Tibial nerve (tissue), 4 donors: ENCODE measurements around the gene MYO3B. TPM values are rescaled to one million over a fixed set of nuclear protein-coding genes. Genes with fewer than 3 reads are reported as not detected.

Experiments used
- DNase-seq, 2 donors: peaks; one replicate each; pipeline ENCODE4 v3.0.0-alpha.2; 2019; ENCODE audit warnings: low spot score in 2 of 2
- H3K27ac ChIP-seq, 4 donors: fragments of 200-600 bp; sonication (generic) in 3 of 4; one replicate each; pipeline ENCODE4 v1.5.1; 2017 to 2019; ENCODE audit warnings: mild to moderate bottlenecking in 1 of 4
- H3K27me3 ChIP-seq, 2 donors: fragments of 200-600 bp; sonication (generic) in 1 of 2; one replicate each; pipeline versions ENCODE4 v1.5.1 to v1.6.0; 2017 to 2019
- H3K36me3 ChIP-seq, 3 donors: fragments of 200-600 bp; sonication (generic); one replicate each; pipeline ENCODE4 v1.5.1; 2018 to 2019
- H3K4me1 ChIP-seq, 4 donors: fragments of 200-600 bp; sonication (generic) in 3 of 4; one replicate each; pipeline ENCODE4 v1.5.1; 2017 to 2019
- H3K4me3 ChIP-seq, 4 donors: fragments of 200-600 bp; sonication (generic) in 3 of 4; one replicate each; pipeline ENCODE4 v1.5.1; 2017 to 2019; ENCODE audit warnings: mild to moderate bottlenecking in 1 of 4, moderate library complexity in 1 of 4
- H3K9me3 ChIP-seq, 4 donors: fragments of 200-600 bp; sonication (generic) in 3 of 4; one replicate each; pipeline ENCODE4 v1.5.1; 2017 to 2019
- EP300 ChIP-seq, 2 donors: sonication (generic); formaldehyde crosslinking; IDR thresholded peaks; one replicate each; pipeline ENCODE4 v1.6.1; 2017; ENCODE audit warnings: antibody characterized with exemption in 2 of 2, mild to moderate bottlenecking in 1 of 2
- POLR2A ChIP-seq, 2 donors: fragments of 450-650 bp; IDR thresholded peaks; one replicate each; pipeline ENCODE4 v1.6.1; 2017; ENCODE audit warnings: antibody characterized with exemption in 2 of 2, mild to moderate bottlenecking in 2 of 2, moderate library complexity in 2 of 2
- WGBS, 2 donors: methylation state at CpG; one replicate each; pipeline ENCODE4 v1.1.5; 2018; 5-methylcytosine and 5-hydroxymethylcytosine counted together
- total RNA-seq, 4 donors: library from RNA; depleted of rRNA; stranded (reverse); fragments of >200 nt; gene quantifications; one replicate each; pipeline ENCODE4 v1.1.0, GENCODE V29; 2016
- TF ChIP-seq, protein P1 (sequence below), 5 experiments: fragments of 200-600 bp in 3 of 5; fragments of 450-650 bp in 2 of 5; sonication (generic) in 3 of 5; IDR thresholded peaks; one replicate each; pipeline ENCODE4 v1.5.1; 2016 to 2019; ENCODE audit warnings: antibody characterized with exemption in 5 of 5, mild to moderate bottlenecking in 3 of 5, moderate library complexity in 2 of 5

Gene MYO3B
- total RNA-seq, 4 donors from 2014 or later, result 0.22 to 0.63 (median 0.39) TPM; not detected in 1

DNA sequence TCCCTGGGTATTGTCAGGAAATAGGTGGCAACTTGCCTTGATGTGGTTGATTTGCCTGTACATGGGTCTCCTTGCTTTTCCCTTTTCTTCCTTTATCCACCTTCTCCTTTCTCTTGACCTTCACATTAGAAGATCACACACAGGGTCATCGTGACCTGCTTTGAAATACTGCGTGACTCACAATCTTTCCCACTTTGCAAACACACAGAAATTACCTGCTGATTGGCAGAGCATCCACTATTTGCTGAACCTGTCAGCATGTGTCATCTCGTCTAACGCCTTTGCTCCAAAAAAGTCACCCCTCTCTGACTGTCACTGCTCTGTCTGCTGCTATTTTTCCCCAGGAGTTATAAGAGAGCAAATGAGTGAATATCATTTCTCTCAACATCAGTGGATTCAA lies 60.8 kb downstream of the MYO3B start:
- Histone ChIP-seq H3K4me3 (no peak overlapping the region), H3K27ac (peak overlapping the region in 1 of 4 donors; percentile 41), H3K36me3 (no peaks in the 10 kb centered on the region), H3K9me3 (no peaks in the 10 kb centered on the region), H3K27me3 (no peaks in the 10 kb centered on the region), H3K4me1 (peaks cover 0 to 28% (median 0%) of the 10 kb centered on the region in 4 donors)
- DNase-seq, result no peak
- WGBS, 2 donors, result 85% methylated on average over 4 of the region's 4 CpGs
- TF ChIP-seq, protein P1, sequence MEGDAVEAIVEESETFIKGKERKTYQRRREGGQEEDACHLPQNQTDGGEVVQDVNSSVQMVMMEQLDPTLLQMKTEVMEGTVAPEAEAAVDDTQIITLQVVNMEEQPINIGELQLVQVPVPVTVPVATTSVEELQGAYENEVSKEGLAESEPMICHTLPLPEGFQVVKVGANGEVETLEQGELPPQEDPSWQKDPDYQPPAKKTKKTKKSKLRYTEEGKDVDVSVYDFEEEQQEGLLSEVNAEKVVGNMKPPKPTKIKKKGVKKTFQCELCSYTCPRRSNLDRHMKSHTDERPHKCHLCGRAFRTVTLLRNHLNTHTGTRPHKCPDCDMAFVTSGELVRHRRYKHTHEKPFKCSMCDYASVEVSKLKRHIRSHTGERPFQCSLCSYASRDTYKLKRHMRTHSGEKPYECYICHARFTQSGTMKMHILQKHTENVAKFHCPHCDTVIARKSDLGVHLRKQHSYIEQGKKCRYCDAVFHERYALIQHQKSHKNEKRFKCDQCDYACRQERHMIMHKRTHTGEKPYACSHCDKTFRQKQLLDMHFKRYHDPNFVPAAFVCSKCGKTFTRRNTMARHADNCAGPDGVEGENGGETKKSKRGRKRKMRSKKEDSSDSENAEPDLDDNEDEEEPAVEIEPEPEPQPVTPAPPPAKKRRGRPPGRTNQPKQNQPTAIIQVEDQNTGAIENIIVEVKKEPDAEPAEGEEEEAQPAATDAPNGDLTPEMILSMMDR (IDR thresholded peaks at IDR 0.05), result no peak
- TF ChIP-seq EP300 (IDR thresholded peaks at IDR 0.05) (no peak), POLR2A (IDR thresholded peaks at IDR 0.05) (no peak)

DNA sequence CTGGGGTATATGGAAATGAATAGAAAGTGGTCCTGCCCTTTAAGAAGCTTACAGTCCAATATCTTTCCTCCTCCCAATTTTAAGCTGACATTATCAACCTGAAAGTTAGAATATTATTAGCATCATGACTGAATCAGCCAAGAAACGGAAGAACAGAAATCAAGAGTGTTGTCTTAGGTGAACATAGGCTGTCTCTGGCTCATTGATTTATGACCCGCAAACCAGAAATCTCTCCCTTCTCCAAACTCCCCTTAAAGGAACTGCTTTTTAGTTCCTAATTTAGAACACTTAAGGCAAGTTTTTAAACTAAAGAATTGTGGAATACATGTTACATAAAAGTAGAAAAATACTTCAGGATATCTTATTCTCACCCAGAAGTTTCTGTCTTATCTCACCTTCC lies 62.7 kb downstream of the MYO3B start:
- WGBS, 2 donors, result 65 to 75% methylated on average over 2 of the region's 2 CpGs
- no peaks in the 10 kb centered on the region for H3K27me3 ChIP-seq
- no peak overlapping the region for H3K27ac ChIP-seq
- peaks cover 0 to 28% (median 0%) of the 10 kb centered on the region in 4 donors for H3K4me1 ChIP-seq
- no peak overlapping the region for H3K4me3 ChIP-seq
- no peaks in the 10 kb centered on the region for H3K9me3 ChIP-seq
- TF ChIP-seq, protein P1 (IDR thresholded peaks at IDR 0.05), result no peak
- TF ChIP-seq POLR2A (IDR thresholded peaks at IDR 0.05), result no peak
- TF ChIP-seq EP300 (IDR thresholded peaks at IDR 0.05), result no peak
- no peak for DNase-seq
- no peaks in the 10 kb centered on the region for H3K36me3 ChIP-seq

DNA sequence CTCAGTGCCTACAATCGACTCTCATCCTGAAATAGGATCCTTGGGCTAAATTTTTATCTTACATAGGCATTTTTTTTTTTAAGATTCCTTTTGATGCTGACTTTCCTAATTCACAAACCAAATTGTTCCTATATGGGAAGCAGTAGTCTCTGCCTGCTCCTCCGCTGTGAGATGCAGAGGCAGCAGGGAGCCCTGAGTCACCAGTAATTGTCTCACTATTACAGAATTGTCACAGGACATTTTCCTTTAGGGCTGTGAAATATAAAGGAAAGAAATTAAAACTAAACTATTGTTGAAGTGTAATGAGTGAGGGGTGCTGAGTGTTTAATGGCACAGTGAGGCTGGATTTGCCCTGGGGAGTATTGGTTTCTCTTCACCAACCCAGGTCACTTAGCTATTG lies 63.8 kb downstream of the MYO3B start:
- TF ChIP-seq EP300 (IDR thresholded peaks at IDR 0.05) (no peak), POLR2A (IDR thresholded peaks at IDR 0.05) (no peak)
- TF ChIP-seq, protein P1 (IDR thresholded peaks at IDR 0.05), result no peak
- H3K4me1 ChIP-seq, result peaks cover 0 to 21% (median 0%) of the 10 kb centered on the region in 4 donors
- no peaks in the 10 kb centered on the region for H3K27me3 ChIP-seq
- no peaks in the 10 kb centered on the region for H3K36me3 ChIP-seq
- H3K27ac ChIP-seq, result no peak overlapping the region
- WGBS, 2 donors, result 77 to 86% methylated on average over 2 of the region's 2 CpGs
- H3K4me3 ChIP-seq, result no peak overlapping the region
- H3K9me3 ChIP-seq, result no peaks in the 10 kb centered on the region
- DNase-seq, result no peak

DNA sequence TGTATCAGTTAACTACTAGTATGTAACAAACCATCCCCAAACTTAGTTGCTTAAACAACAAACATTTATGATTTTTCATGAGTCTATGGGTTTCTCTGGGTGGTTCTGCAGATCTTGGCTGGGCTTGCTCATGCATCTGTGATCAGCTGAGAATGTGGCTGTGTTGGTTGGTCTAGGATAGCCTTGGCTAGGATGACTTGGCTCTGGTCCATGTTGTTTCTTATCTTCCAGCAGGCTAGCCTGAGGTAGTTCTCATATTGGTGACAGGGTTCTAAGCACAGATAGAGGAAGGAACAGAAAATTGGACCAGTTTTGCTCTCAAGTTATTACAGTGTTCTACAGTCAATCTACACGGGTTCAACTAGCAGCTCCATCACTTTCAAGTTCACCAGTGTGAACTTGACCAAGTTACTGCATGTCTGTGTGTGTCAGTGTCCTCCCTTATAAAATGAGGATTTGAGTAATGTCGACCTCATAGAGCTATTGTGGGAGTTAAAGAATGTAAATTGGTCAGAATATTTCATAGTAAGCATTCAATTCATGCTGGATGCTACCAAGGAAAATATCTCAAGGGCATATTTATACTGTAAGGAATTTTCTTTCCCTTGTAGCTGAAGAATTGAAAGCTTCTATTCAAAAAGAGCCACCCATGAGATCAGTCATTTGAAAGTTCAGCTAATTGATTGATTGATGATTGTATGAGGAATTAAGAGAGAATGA lies 65.3 kb downstream of the MYO3B start:
- Histone ChIP-seq H3K27me3 (no peaks in the 10 kb centered on the region), H3K9me3 (no peaks in the 10 kb centered on the region), H3K36me3 (no peaks in the 10 kb centered on the region), H3K4me1 (peaks cover 0 to 11% (median 0%) of the 10 kb centered on the region in 4 donors), H3K4me3 (no peak overlapping the region), H3K27ac (no peak overlapping the region)
- no peak for DNase-seq
- 31 to 34% methylated on average over 2 of the region's 2 CpGs for WGBS, 2 donors
- TF ChIP-seq EP300 (IDR thresholded peaks at IDR 0.05) (no peak), POLR2A (IDR thresholded peaks at IDR 0.05) (no peak)
- TF ChIP-seq, protein P1 (IDR thresholded peaks at IDR 0.05), result no peak

DNA sequence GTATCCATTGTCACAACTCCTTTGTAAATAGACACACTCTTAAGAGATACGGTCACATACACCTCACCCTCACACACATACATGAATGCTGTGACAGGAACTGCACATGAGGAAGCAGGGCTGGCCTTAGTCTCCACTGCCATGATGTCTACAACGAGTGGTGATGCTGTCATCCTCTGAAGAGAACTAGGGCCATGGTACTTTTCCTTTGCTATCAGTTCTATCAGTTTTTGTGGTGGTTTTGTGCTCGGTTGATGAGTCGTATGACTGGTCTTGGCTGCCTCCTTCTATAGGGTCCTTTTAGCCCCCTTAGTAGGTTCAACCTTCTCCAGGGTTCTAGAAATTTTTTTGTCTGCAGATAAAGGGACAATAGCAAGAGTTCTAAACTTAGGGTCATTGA lies 66.0 kb downstream of the MYO3B start:
- H3K4me1 ChIP-seq, result peaks cover 0 to 5% (median 0%) of the 10 kb centered on the region in 4 donors
- H3K9me3 ChIP-seq, result no peaks in the 10 kb centered on the region
- TF ChIP-seq POLR2A (IDR thresholded peaks at IDR 0.05), result no peak
- TF ChIP-seq, protein P1 (IDR thresholded peaks at IDR 0.05), result no peak
- no peak for TF ChIP-seq EP300 (IDR thresholded peaks at IDR 0.05)
- no peaks in the 10 kb centered on the region for H3K36me3 ChIP-seq
- no peak overlapping the region for H3K27ac ChIP-seq
- DNase-seq, result no peak
- H3K27me3 ChIP-seq, result no peaks in the 10 kb centered on the region
- 62 to 73% methylated on average over 4 of the region's 4 CpGs for WGBS, 2 donors
- no peak overlapping the region for H3K4me3 ChIP-seq
